Fibroblast of villous mesenchyme (primary cell): Measurements from ENCODE around the gene ACBD6. TPM values are rescaled to one million over a fixed set of nuclear protein-coding genes. Genes with fewer than 3 reads are reported as not detected.

Experiments used
- DNase-seq: peaks from one replicate; pipeline ENCODE4 v3.0.0-alpha.2; 2010; ENCODE audit warnings: low read depth
- H3K4me3 ChIP-seq: 2 replicates; pipeline ENCODE4 v1.5.1; 2011; ENCODE audit warnings: low read depth, mild to moderate bottlenecking, low read length
- total RNA-seq: library from RNA; depleted of rRNA; stranded (reverse); fragments of >200 nt; gene quantifications from 2 replicates; pipeline ENCODE4 v1.2.3, GENCODE V29; 2012
- TF ChIP-seq, protein P1 (sequence below): IDR thresholded peaks from 2 replicates; pipeline ENCODE4 v1.5.1; 2012; ENCODE audit warnings: low read depth, mild to moderate bottlenecking, low read length; ENCODE audit not compliant: insufficient read depth

ACBD6 gene
- total RNA-seq, 1 donor, result 44.5 TPM

DNA sequence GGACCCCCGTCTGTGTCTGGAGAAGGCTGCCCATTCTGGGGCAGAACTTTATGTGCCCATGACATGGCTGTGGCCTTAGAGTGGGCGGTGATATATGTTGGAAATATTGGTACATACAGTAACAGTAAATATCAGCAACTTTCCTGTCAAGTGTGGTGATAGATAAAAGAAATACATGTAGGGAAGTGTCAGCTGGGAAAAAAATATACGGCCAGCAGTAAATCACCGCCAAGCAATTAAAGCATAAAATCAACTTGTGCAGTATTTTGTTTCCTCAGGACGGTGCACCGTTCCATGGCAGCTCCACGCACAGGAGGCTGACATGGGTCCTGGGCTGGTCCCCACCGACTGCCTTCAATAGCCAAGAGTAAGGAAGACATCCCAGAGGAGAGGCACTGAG is 244.9 kb downstream of the ACBD6 start:
- no peak overlapping the region for H3K4me3 ChIP-seq
- DNase-seq, result no peak
- TF ChIP-seq, protein P1, sequence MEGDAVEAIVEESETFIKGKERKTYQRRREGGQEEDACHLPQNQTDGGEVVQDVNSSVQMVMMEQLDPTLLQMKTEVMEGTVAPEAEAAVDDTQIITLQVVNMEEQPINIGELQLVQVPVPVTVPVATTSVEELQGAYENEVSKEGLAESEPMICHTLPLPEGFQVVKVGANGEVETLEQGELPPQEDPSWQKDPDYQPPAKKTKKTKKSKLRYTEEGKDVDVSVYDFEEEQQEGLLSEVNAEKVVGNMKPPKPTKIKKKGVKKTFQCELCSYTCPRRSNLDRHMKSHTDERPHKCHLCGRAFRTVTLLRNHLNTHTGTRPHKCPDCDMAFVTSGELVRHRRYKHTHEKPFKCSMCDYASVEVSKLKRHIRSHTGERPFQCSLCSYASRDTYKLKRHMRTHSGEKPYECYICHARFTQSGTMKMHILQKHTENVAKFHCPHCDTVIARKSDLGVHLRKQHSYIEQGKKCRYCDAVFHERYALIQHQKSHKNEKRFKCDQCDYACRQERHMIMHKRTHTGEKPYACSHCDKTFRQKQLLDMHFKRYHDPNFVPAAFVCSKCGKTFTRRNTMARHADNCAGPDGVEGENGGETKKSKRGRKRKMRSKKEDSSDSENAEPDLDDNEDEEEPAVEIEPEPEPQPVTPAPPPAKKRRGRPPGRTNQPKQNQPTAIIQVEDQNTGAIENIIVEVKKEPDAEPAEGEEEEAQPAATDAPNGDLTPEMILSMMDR, result no peak

DNA sequence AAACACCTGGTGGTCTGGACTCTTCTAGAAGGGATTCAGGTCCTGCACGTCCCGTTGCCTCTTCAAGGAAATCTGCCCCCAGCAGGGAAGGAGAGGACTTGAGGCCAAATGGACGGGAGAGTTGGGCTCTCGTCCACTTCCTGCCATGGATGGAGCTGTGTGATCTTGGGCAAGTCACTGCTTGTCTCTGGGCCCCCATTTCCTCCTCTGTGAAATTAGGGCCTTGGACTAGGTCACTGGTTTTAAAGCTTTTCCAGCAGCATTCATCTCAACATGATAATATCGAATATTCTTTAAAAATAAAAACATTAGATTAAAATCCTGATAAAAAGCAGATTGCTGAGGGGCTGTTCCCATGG is 245.4 kb downstream of the ACBD6 start:
- no peak for DNase-seq
- TF ChIP-seq, protein P1, result no peak
- no peak overlapping the region for H3K4me3 ChIP-seq

DNA sequence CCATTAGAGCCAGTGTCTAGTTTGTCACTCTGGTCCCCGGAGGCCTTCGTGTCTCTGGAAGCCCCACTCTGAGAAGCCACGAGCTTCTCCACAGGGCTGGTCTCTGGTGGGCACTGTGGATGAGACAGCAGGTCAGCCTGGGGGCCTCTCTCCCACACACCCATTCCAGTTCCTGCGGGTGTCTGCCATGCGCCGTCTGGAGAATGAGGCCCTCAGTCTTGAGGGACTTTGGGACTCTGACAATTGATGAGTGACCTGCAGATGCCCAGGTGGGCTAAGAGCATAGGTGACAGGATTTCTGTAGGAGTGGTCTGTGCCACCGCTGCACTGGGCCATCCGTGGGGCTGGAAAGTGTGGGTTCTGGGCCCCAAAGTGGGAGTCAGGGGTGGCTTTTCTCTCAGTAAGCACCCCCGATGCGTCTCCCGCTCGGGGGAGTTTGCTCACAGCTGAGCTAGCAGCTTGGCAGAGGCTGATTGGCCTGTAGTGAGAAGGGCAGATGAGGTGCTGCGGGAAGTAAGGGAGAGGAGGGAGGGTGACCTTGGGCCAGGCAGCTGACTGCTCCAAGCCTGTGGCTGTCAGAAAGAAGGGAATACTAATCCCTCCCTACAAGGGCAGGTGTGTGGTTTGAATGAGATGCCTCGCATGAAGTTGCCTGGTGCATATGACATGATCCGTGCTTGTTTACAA is 245.9 kb downstream of the ACBD6 start:
- TF ChIP-seq, protein P1, result no peak
- no peak overlapping the region for H3K4me3 ChIP-seq
- no peak for DNase-seq

DNA sequence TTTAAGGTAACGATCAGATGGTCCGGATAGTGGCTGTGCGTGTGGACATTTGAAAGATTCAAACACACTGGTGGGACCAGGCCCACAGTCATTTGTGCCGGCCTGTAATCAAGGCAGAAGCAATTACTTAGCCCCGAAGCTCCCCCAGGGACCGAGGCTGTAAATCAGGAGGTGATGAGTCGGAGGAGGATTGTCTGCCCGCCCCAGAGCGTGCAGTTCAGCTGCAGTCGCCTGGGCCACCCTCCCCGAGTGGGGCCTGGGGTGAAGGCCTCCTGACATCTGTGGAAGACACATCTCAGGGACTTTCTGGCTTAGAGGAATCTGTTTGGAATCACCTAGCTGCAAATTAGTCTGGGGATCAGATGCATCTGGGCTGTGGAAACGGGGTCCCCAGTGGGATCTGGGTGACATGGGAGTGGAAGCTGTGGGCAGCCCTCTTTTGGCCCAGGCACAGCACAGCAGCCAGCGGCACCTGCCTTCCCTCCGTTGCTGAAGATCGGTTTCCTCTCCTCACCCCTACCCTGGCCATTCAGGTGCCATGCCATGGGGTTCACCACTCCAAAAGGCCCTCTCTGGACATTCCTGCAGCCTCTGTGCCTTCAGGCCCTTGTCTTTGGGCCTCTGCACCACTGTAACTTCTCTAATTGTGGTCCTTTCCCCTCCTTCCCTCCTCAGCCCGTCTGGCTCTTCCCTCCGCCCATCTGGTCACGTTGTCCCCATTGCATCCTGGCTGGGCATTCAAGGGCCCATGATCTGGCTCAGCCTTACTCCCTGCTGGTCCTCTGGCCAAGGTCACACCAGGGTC is 246.6 kb downstream of the ACBD6 start:
- TF ChIP-seq, protein P1, result no peak

DNA sequence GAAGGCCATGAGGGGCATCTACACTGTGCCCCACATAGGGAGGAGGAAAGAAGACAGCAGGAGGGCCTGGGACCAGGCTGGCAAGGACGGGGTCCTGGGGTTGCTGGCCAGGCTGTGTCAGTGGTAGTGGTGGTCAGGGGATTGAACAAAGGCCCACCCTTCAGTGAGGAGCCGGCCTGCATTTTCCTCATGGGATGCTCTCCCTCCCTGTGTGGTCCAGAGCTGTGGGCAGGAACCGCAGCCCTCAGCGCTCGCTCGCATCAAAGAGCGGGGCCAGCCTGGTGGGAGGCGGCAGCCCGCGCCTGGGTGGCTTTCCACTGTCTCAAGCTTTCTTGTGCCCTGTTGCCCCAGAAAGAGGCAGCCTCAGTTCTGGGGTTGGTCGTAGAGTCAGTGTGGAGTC is 247.5 kb downstream of the ACBD6 start:
- H3K4me3 ChIP-seq, result no peak overlapping the region
- TF ChIP-seq, protein P1, result no peak
- DNase-seq, result no peak

More for the DNA sequence above, 246.6 kb downstream of the ACBD6 start:
- no peak for DNase-seq
- no peak overlapping the region for H3K4me3 ChIP-seq

DNA sequence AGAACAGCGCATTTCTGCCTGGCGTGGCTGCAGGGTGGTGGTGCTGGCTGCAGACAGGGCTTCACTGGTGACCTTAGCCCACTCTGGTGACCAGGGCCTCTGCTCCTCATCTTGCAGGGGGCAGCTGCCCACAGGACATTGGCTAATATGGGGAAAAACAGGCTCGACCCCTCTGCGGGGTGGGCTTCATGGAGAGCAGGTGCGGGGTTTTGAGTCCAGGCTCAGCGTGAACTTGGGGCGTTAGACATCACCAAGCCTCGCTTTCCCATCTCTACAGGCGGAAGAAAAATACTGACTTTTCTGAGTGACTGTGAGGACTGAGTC is 247.9 kb downstream of the ACBD6 start:
- DNase-seq, result no peak
- no peak overlapping the region for H3K4me3 ChIP-seq
- TF ChIP-seq, protein P1, result no peak
